Heart left ventricle (tissue), 16 donors: ENCODE measurements around the gene RIPPLY1. TPM values are rescaled to one million over a fixed set of nuclear protein-coding genes. Genes with fewer than 3 reads are reported as not detected.

Experiments used
- ATAC-seq, 4 donors: fragments of 200-7000 bp; cut with Tn5 transposase; one replicate each; pipeline ENCODE4 v1.9.1; 2020 to 2022; ENCODE audit warnings: moderate library complexity in 4 of 4, mild to moderate bottlenecking in 3 of 4, moderate number of reproducible peaks in 1 of 4
- DNase-seq, 5 donors: peaks; one replicate each; pipeline ENCODE4 v3.0.0-alpha.2; 2020
- H3K27ac ChIP-seq, 12 donors: fragments of 200-600 bp; sonication (generic) in 4 of 12; one replicate each; pipeline versions ENCODE4 v1.5.0 to v1.8.0; 2016 to 2022; ENCODE audit warnings: mild to moderate bottlenecking in 2 of 12
- H3K27me3 ChIP-seq, 9 donors: fragments of 200-600 bp; sonication (generic) in 2 of 9; one replicate each; pipeline versions ENCODE4 v1.5.1 to v1.8.0; 2016 to 2022; ENCODE audit warnings: mild to moderate bottlenecking in 3 of 9
- H3K36me3 ChIP-seq, 9 donors: fragments of 200-600 bp; sonication (generic) in 2 of 9; one replicate each; pipeline versions ENCODE4 v1.5.0 to v1.8.0; 2018 to 2022; ENCODE audit warnings: mild to moderate bottlenecking in 2 of 9
- H3K4me1 ChIP-seq, 12 donors: fragments of 200-600 bp; sonication (generic) in 4 of 12; one replicate each; pipeline versions ENCODE4 v1.5.0 to v1.8.0; 2016 to 2022; ENCODE audit warnings: mild to moderate bottlenecking in 3 of 12
- H3K4me3 ChIP-seq, 12 donors: fragments of 200-600 bp; sonication (generic) in 4 of 12; one replicate each; pipeline versions ENCODE4 v1.5.0 to v1.8.0; 2017 to 2022; ENCODE audit warnings: mild to moderate bottlenecking in 9 of 12, moderate library complexity in 4 of 12
- H3K9me3 ChIP-seq, 12 donors: fragments of 200-600 bp; sonication (generic) in 4 of 12; one replicate each; pipeline versions ENCODE4 v1.5.0 to v1.8.0; 2016 to 2022; ENCODE audit warnings: mild to moderate bottlenecking in 1 of 12
- CTCF ChIP-seq, 12 donors: fragments of 200-600 bp; sonication (generic) in 4 of 12; IDR thresholded peaks; one replicate each; pipeline versions ENCODE4 v1.5.0 to v1.8.0; 2018 to 2022; ENCODE audit warnings: antibody characterized with exemption in 12 of 12, mild to moderate bottlenecking in 5 of 12
- POLR2A ChIP-seq, 2 donors: fragments of 450-650 bp; IDR thresholded peaks; one replicate each; pipeline ENCODE4 v1.6.1; 2017; ENCODE audit warnings: antibody characterized with exemption in 2 of 2, mild to moderate bottlenecking in 2 of 2, moderate library complexity in 2 of 2
- WGBS, 4 donors: extraction: QIAGEN DNeasy Blood & Tissue Kit in 2 of 4; methylation state at CpG; one replicate each; pipeline versions ENCODE4 v1.1.5 to v1.1.7; 2013 to 2018; 5-methylcytosine and 5-hydroxymethylcytosine counted together
- intact Hi-C, 10 donors: fragments of 100-400 bp; cut with DNase I; formaldehyde crosslinking; loops; one replicate each; pipeline versions ENCODE4 v1.11.1 to v1.14.2; 2022
- polyA plus RNA-seq, 2 donors: library from polyadenylated mRNA; stranded (reverse); fragments of 200-250 nt; gene quantifications; one replicate each; pipeline ENCODE4 v1.2.3, GENCODE V29; 2013
- total RNA-seq, 9 donors: library from RNA; depleted of rRNA in 2 of 9; stranded (reverse); fragments of >200 nt in 2 of 9; fragmentation: NEBNext Ultra II Directional in 3 of 9; extraction: Animal tissue kit (Norgen Biotek cat#: 25700) in 3 of 9; gene quantifications; one replicate each; pipeline versions ENCODE4 v1.1.0 to v1.2.4, GENCODE V29; 2016 to 2023
- donor health status: ischemic (EF 13 %, LVEDD 7.1; RV severe dilation, severe dysfunction).
- donor health status: healthy with polysubstance abuse.
- donor health status: DM: no; HTN: yes; CAD: no.
- donor health status: DM: no; HTN: no; CAD: no.
- donor health status: ischemic (EF 25% LVEDD 6.9; RV normal size, moderate dysfunction).
- donor health status: ischemic (EF 25% LVEDD 5.7; RV mildly dilated, moderate dysfunction).
- donor health status: healthy.
- donor health status: DM: yes; HTN: yes; CAD: no.
- donor health status: ischemic (EF 35%, LVEDD 5.7; RV mildly dilated, moderate dysfunction).
- donor health status: nonischemic (EF 11% LVEDD 7.7; RV severe dilation, severe dysfunction).
- donor health status: DM: yes; HTN: yes; CAD: no.
- donor health status: PGD.
- donor health status: ischemic (EF 29% LVEDD 5.4; RV normal size, mild dysfunction).
- donor health status: nonischemic (EF 23%, LVEDD 6.1; RV moderate dilation, normal function).

Gene RIPPLY1
- total and polyA plus RNA-seq, 11 donors: 0.10 TPM; not detected in 10

DNA sequence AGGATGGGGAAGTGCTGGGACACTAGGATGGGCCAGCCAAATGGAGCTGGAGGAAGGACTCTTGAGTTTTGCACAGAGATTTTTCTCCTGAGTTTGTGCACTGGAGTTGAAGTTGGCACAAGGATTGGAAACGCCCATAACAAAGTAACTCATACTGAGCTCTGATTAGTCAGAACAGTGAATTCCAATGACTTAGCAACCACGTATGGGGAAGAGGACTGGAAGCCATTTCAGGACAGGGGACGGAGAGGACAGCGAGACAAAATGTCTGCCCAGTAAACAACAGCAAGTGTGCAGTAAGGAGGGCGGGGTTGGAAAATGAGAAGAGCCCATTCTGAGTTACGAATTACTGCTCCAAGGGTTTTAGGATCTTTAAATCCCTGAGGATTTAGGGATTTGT is 5.9 kb downstream of the RIPPLY1 start:
- H3K4me1 ChIP-seq: peaks cover 0 to 3% (median 0%) of the 10 kb centered on the region in 12 donors
- ATAC-seq (no peak), DNase-seq (no peak)
- H3K27me3 ChIP-seq: peaks cover 0 to 11% (median 0%) of the 10 kb centered on the region in 9 donors
- H3K27ac ChIP-seq: no peak overlapping the region
- 68 to 89% (median 83%) methylated on average over 6 of the region's 6 CpGs for WGBS, 4 donors
- H3K9me3 ChIP-seq: no peaks in the 10 kb centered on the region
- intact Hi-C loops: loop anchor here in 6 of 10 donors (5.0 to 10.0 kb wide), 3 partner anchors 55 to 998 kb away; no protein-coding TSS in a partner anchor
- TF ChIP-seq POLR2A (IDR thresholded peaks at IDR 0.05) (no peak), CTCF (IDR thresholded peaks at IDR 0.05) (no peak)
- H3K4me3 ChIP-seq: no peak overlapping the region
- no peaks in the 10 kb centered on the region for H3K36me3 ChIP-seq

DNA sequence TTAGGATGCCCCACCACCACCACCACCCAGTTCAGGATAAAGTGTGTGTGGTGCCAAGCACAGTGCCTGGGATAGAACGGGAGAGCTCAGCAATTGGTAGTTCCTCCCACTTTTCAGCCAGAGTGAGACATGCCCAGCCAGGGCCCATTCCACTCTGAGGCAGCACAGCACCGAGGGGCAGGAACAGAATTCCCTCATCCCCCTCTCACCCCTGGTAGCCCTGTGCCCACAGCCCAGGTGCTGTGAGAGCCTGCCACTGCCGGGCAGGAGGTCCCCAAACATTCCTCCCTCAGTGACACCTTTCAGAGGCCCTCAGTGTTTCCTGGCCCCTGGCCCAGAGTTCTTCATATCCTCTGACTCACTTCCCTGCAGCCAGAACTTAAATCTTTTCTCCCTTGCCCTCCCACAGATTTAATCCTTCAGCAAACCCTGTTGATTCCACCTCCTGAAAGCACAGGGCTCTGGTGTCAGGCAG is 8.1 kb downstream of the RIPPLY1 start:
- peak in 3 of 5 donors; percentile 18 to 49 (median 35) for DNase-seq
- intact Hi-C loops: loop anchor here (5.0 to 10.0 kb wide), 5 partner anchors 57 to 1000 kb away; no protein-coding TSS in a partner anchor
- ATAC-seq: peak in 3 of 4 donors; percentile 22 to 70 (median 35)

GRCh38 chrX:106894392-106894909 is 8.7 kb downstream of the RIPPLY1 start:
- peak in 3 of 4 donors; percentile 76 to 93 (median 78) for ATAC-seq
- Histone ChIP-seq H3K27ac (no peak overlapping the region), H3K27me3 (peaks cover 0 to 15% (median 0%) of the 10 kb centered on the region in 9 donors), H3K9me3 (no peaks in the 10 kb centered on the region), H3K36me3 (no peaks in the 10 kb centered on the region), H3K4me3 (no peak overlapping the region), H3K4me1 (peaks cover 0 to 3% (median 0%) of the 10 kb centered on the region in 12 donors)
- WGBS, 4 donors: 18 to 27% (median 21%) methylated on average over 6 of the region's 6 CpGs
- intact Hi-C loops: loop anchor here in 8 of 10 donors (5.0 to 10.0 kb wide), 5 partner anchors 58 to 1000 kb away; no protein-coding TSS in a partner anchor
- TF ChIP-seq CTCF (IDR thresholded peaks at IDR 0.05) (peak; percentile 60 to 89 (median 72)), POLR2A (IDR thresholded peaks at IDR 0.05) (no peak)
- DNase-seq: peak in 4 of 5 donors; percentile 24 to 48 (median 38)

More for the DNA sequence above, 8.1 kb downstream of the RIPPLY1 start:
- no peak overlapping the region for H3K4me3 ChIP-seq
- TF ChIP-seq POLR2A (IDR thresholded peaks at IDR 0.05): no peak
- no peak for TF ChIP-seq CTCF (IDR thresholded peaks at IDR 0.05)
- peaks cover 0 to 15% (median 0%) of the 10 kb centered on the region in 9 donors for H3K27me3 ChIP-seq
- H3K9me3 ChIP-seq: no peaks in the 10 kb centered on the region
- H3K36me3 ChIP-seq: no peaks in the 10 kb centered on the region
- H3K4me1 ChIP-seq: peaks cover 0 to 3% (median 0%) of the 10 kb centered on the region in 12 donors
- WGBS, 4 donors: 25 to 47% (median 43%) methylated on average over 2 to 3 of the region's 3 CpGs
- no peak overlapping the region for H3K27ac ChIP-seq

DNA sequence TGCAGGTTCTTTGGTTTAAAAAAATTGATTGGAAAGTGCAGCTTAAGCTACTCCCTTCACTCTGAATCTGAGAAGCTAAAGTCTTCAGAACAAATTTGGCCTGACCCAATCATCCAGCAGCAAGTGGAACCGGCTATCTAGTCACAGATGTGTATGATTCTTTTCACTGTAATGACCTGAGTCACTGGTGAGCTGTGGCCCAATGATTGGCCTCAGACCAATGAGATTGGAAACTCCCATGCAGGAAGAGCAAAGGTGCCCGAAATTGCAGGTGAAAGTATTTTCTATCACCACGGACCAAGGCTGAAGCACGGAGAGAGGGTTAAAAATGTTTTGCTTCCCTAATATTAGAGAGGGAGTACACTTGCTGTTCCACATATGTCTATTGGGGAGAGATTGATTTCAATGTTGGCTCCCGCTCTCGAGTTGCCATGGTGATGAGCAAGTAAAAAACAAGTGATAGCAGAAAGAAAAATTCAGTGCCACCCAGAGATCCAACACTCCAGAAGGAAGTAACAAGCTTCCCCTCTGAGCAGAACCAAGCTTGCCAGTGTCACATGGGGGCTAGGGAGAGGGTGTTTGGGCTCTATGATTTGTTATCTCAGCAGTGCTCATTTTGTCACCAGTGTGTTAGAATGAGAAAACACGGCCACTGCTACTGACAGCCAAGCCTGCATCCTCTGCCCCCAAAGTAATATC is 11.2 kb downstream of the RIPPLY1 start:
- peaks cover 0 to 12% (median 0%) of the 10 kb centered on the region in 9 donors for H3K27me3 ChIP-seq
- DNase-seq: no peak
- no peak for TF ChIP-seq POLR2A (IDR thresholded peaks at IDR 0.05)
- no peak for TF ChIP-seq CTCF (IDR thresholded peaks at IDR 0.05)
- H3K36me3 ChIP-seq: no peaks in the 10 kb centered on the region
- 59 to 75% (median 67%) methylated on average over 7 of the region's 7 CpGs for WGBS, 4 donors
- intact Hi-C loops: loop anchor here in 8 of 10 donors (5.0 to 10.0 kb wide), 5 partner anchors 60 to 1003 kb away; no protein-coding TSS in a partner anchor
- no peak overlapping the region for H3K4me3 ChIP-seq
- H3K9me3 ChIP-seq: no peaks in the 10 kb centered on the region
- peaks cover 0 to 3% (median 0%) of the 10 kb centered on the region in 12 donors for H3K4me1 ChIP-seq
- no peak for ATAC-seq
- no peak overlapping the region for H3K27ac ChIP-seq
